GM12878 (cell line): ENCODE measurements around the gene ATIC. TPM values are rescaled to one million over a fixed set of nuclear protein-coding genes. Genes with fewer than 3 reads are reported as not detected.

ENCODE experiments used
- ATAC-seq: fragments of 200-7000 bp; cut with Tn5 transposase; 3 replicates; pipeline ENCODE4 v1.9.1; 2020; ENCODE audit warnings: mild to moderate bottlenecking, moderate library complexity
- BruUV-seq: library from RNA; stranded (reverse); fragments of 400-500 nt; replicated peaks from 2 replicates; lab custom pipeline; 2021; lab: Mats Ljungman, UMichigan
- CTCF ChIA-PET: fragments of 300-600 bp; sonication (Branson Sonifier 250); formaldehyde crosslinking; extraction: SDS; loops from one replicate; lab custom pipeline; 2021; ENCODE audit warnings: inconsistent platforms; lab: Yijun Ruan, JAX
- POLR2A ChIA-PET: fragments of 350-600 bp; formaldehyde crosslinking; extraction: SDS; loops from one replicate; lab custom pipeline; 2021; ENCODE audit warnings: inconsistent platforms; lab: Charles Lee
- RAD21 ChIA-PET: fragments of 300-600 bp; sonication (Branson Sonifier 250); formaldehyde crosslinking; loops from one replicate; lab custom pipeline; 2023; ENCODE audit warnings: antibody characterized with exemption; ENCODE audit not compliant: unreplicated experiment; lab: Charles Lee
- SMC1A ChIA-PET: fragments of 300-600 bp; sonication (Branson Sonifier 250); formaldehyde crosslinking; loops from one replicate; lab custom pipeline; 2023; ENCODE audit not compliant: unreplicated experiment, uncharacterized antibody; lab: Charles Lee
- DNase-seq: peaks from one replicate; pipeline ENCODE4 v3.0.0-alpha.2; 2011; ENCODE audit warnings: low read depth, low spot score
- FAIRE-seq: peaks from 3 replicates; lab custom pipeline; 2011; peaks lifted over from hg19 to GRCh38; lab: Jason Lieb, UNC
- H2AFZ ChIP-seq: 2 replicates; pipeline ENCODE4 v1.6.0; 2011; ENCODE audit warnings: low read depth, low read length, control low read depth; ENCODE audit not compliant: control insufficient read depth
- H3K27ac ChIP-seq: 2 replicates; pipeline ENCODE4 v1.5.1; 2011; ENCODE audit warnings: control low read depth; ENCODE audit not compliant: control insufficient read depth, insufficient read depth
- H3K27me3 ChIP-seq, 2 experiments: replicated peaks in 1 of 2; 2 replicates each; pipeline versions ENCODE4 v1.6.0 to v1.6.1; 2011; ENCODE audit warnings: low read length in 1 of 2; ENCODE audit not compliant: control insufficient read depth in 2 of 2, insufficient read depth in 2 of 2
- H3K36me3 ChIP-seq, 2 experiments: 2 replicates each; pipeline ENCODE4 v1.5.1; 2011; ENCODE audit warnings: low read length in 1 of 2; ENCODE audit not compliant: control insufficient read depth in 2 of 2, insufficient read depth in 2 of 2
- H3K4me1 ChIP-seq: 2 replicates; pipeline ENCODE4 v1.6.1; 2011; ENCODE audit warnings: mild to moderate bottlenecking, low read length, moderate library complexity, mixed read lengths; ENCODE audit not compliant: control insufficient read depth, insufficient read depth
- H3K4me2 ChIP-seq: 2 replicates; pipeline ENCODE4 v1.6.0; 2011; ENCODE audit warnings: control low read depth; ENCODE audit not compliant: control insufficient read depth, insufficient read depth
- H3K4me3 ChIP-seq: fragments of 200-600 bp; sonication (generic); 2 replicates; pipeline ENCODE4 v1.5.1; 2016
- H3K79me2 ChIP-seq: 2 replicates; pipeline ENCODE4 v1.6.0; 2011; ENCODE audit warnings: low read length; ENCODE audit not compliant: control insufficient read depth, insufficient read depth
- H3K9ac ChIP-seq: 2 replicates; pipeline ENCODE4 v1.8.0; 2011; ENCODE audit warnings: low read length, control low read depth, mixed read lengths; ENCODE audit not compliant: control insufficient read depth, insufficient read depth
- H3K9me3 ChIP-seq: replicated peaks from 3 replicates; pipeline ENCODE4 v1.5.1; 2011; ENCODE audit warnings: mild to moderate bottlenecking, low read length; ENCODE audit not compliant: control insufficient read depth, insufficient read depth
- H4K20me1 ChIP-seq: 2 replicates; pipeline ENCODE4 v1.6.0; 2011; ENCODE audit not compliant: control insufficient read depth, insufficient read depth
- BCL11A ChIP-seq: IDR thresholded peaks from 2 replicates; pipeline ENCODE4 v1.6.1; 2011; ENCODE audit warnings: low read depth, low read length
- BHLHE40 ChIP-seq, 2 experiments: fragments of 450-650 bp in 1 of 2; IDR thresholded peaks; 2 replicates each; pipeline ENCODE4 v1.6.1; 2011 to 2017; ENCODE audit warnings: low read depth in 2 of 2, borderline replicate concordance in 1 of 2, improper control_type of control experiment in 1 of 2, low read length in 1 of 2, mild to moderate bottlenecking in 1 of 2
- CEBPB ChIP-seq, 2 experiments: fragments of 150-350 bp in 1 of 2; IDR thresholded peaks; 2 replicates each; pipeline ENCODE4 v1.6.1; 2012 to 2014; ENCODE audit warnings: low read depth in 2 of 2, low read length in 2 of 2, borderline replicate concordance in 1 of 2, inconsistent platforms in 1 of 2
- MEF2A ChIP-seq: IDR thresholded peaks from 2 replicates; pipeline ENCODE4 v1.6.1; 2011; ENCODE audit warnings: low read depth, mild to moderate bottlenecking, low read length, moderate library complexity; ENCODE audit not compliant: insufficient read depth
- NR2C1 ChIP-seq: fragments of 450-650 bp; IDR thresholded peaks from 2 replicates; pipeline ENCODE4 v1.6.1; 2017; ENCODE audit warnings: antibody characterized with exemption, mild to moderate bottlenecking, moderate library complexity
- PAX8 ChIP-seq: fragments of 450-650 bp; IDR thresholded peaks from 2 replicates; pipeline ENCODE4 v1.6.1; 2017; ENCODE audit warnings: mild to moderate bottlenecking, moderate library complexity
- PBX3 ChIP-seq: IDR thresholded peaks from 2 replicates; pipeline ENCODE4 v1.6.1; 2011; ENCODE audit warnings: mild to moderate bottlenecking, low read depth, low read length, moderate library complexity; ENCODE audit not compliant: insufficient replicate concordance
- PML ChIP-seq: IDR thresholded peaks from 2 replicates; pipeline ENCODE4 v1.6.1; 2012; ENCODE audit warnings: low read length, inconsistent platforms
- RBBP5 ChIP-seq: fragments of 200-600 bp; sonication (generic); conservative IDR thresholded peaks from 2 replicates; pipeline ENCODE4 v1.6.1; 2016
- SIX5 ChIP-seq: IDR thresholded peaks from 2 replicates; pipeline ENCODE4 v1.6.1; 2011; ENCODE audit warnings: mild to moderate bottlenecking, low read depth, low read length, moderate library complexity; ENCODE audit not compliant: severe bottlenecking
- SMAD1 ChIP-seq: fragments of 450-650 bp; IDR thresholded peaks from 2 replicates; pipeline ENCODE4 v1.6.1; 2018; ENCODE audit warnings: mild to moderate bottlenecking, low read depth; ENCODE audit not compliant: partially characterized antibody
- SUPT20H ChIP-seq: IDR thresholded peaks from 2 replicates; pipeline ENCODE4 v1.6.1; 2011; ENCODE audit warnings: low read depth, mild to moderate bottlenecking, low read length, moderate library complexity, borderline replicate concordance; ENCODE audit not compliant: control insufficient read depth
- TCF12 ChIP-seq: IDR thresholded peaks from 2 replicates; pipeline ENCODE4 v1.6.1; 2011; ENCODE audit warnings: low read depth, mild to moderate bottlenecking, low read length
- YBX1 ChIP-seq: fragments of 450-650 bp; IDR thresholded peaks from 2 replicates; pipeline ENCODE4 v1.6.1; 2016; ENCODE audit warnings: antibody characterized with exemption
- ZNF274 ChIP-seq: IDR thresholded peaks from one replicate; pipeline ENCODE4 v1.8.0; 2011; ENCODE audit not compliant: insufficient read length, insufficient read depth
- ZSCAN29 ChIP-seq: fragments of 450-650 bp; IDR thresholded peaks from 2 replicates; pipeline ENCODE4 v1.6.1; 2017; ENCODE audit warnings: mild to moderate bottlenecking, moderate library complexity
- WGBS: methylation state at CpG from one replicate; pipeline ENCODE4 v1.1.6; 2016; ENCODE audit warnings: low lambda C conversion rate; ENCODE audit not compliant: insufficient replicate concordance, insufficient coverage; ENCODE audit errors: missing lambda C conversion rate; 5-methylcytosine and 5-hydroxymethylcytosine counted together
- in situ Hi-C: fragments of 300-500 bp; cut with MboI; formaldehyde crosslinking; loops from 9 replicates; pipeline ENCODE4 v1.14.3; 2018; ENCODE audit warnings: mixed read lengths
- intact Hi-C: fragments of 100-400 bp; cut with micrococcal nuclease; formaldehyde crosslinking; loops from one replicate; pipeline ENCODE4 v1.14.2; 2022; ENCODE audit not compliant: unreplicated experiment
- polyA plus RNA-seq, 11 experiments: library from polyadenylated mRNA; depleted of rRNA in 4 of 11; unstranded in 6 of 11; stranded (reverse) in 5 of 11; fragments of >200 nt; fragmentation: Nextera tagmentation in 4 of 11; fragmentation: Illumina TruSeq in 1 of 11; extraction: Ambion mirVana in 4 of 11; extraction: Trizol in 1 of 11; gene quantifications; 1 replicate in 1 of 11; 2 replicates in 10 of 11; pipeline versions ENCODE4 v1.2.1 to v1.2.3, GENCODE V29; 2011 to 2016; ENCODE audit warnings: inconsistent platforms in 2 of 11, missing spikeins in 2 of 11, low read depth in 1 of 11
- total RNA-seq, 4 experiments: library from RNA; depleted of rRNA in 3 of 4; stranded (reverse); fragments of >200 nt in 3 of 4; fragmentation: Illumina TruSeq in 1 of 4; extraction: Trizol in 1 of 4; gene quantifications; 2 replicates each; pipeline versions ENCODE4 v1.2.1 to v1.2.3, GENCODE V29; 2013 to 2021

Gene ATIC
- total and polyA plus RNA-seq, 10 of the 15 experiments (the other 5 are each of a cell fraction or from before 2014, with no cell fraction given) = 45.1 to 518 (median 306) TPM

- no TSS peak for BruUV-seq
- Histone ChIP-seq H3K4me1 (no peaks in the 10 kb centered on the region), H3K27ac (no peak overlapping the region)
These were observed 57.4 kb downstream of the ATIC start for GRCh38 chr2:215369181-215369760.

GRCh38 chr2:215370112-215370965 is 58.5 kb downstream of the ATIC start:
- Histone ChIP-seq H3K36me3 (no peaks in the 10 kb centered on the region; a peak in 1 of 4 replicates), H3K9me3 (no peaks in the 10 kb centered on the region; the same call in 1 of the 3 replicates), H3K27ac (no peak overlapping the region), H4K20me1 (no peaks in the 10 kb centered on the region), H2AFZ (no peak overlapping the region), H3K9ac (no peak overlapping the region), H3K4me3 (no peak overlapping the region), H3K79me2 (no peaks in the 10 kb centered on the region), H3K27me3 (no peaks in the 10 kb centered on the region), H3K4me1 (no peaks in the 10 kb centered on the region), H3K4me2 (no peak overlapping the region)
- CTCF ChIA-PET = interaction anchor here (0.6 kb wide), 1 partner anchor 1188 kb away, joined by 3 read pairs; no protein-coding TSS in a partner anchor
- intact Hi-C loops = no loop called here
- DNase-seq (no peak), ATAC-seq (no peak), FAIRE-seq (no peak)
- WGBS = 91% methylated on average over 14 of the region's 14 CpGs
- BruUV-seq = no TSS peak
- in situ Hi-C loops = no loop called here
- RAD21 ChIA-PET = no interaction called here
- POLR2A ChIA-PET = no interaction called here
- SMC1A ChIA-PET = no interaction called here
- TF ChIP-seq RBBP5 (no peak), PAX8 (no peak), YBX1 (no peak), ZNF274 (no peak), BHLHE40 (IDR thresholded peaks at IDR 0.05; ENCODE audit: borderline replicate concordance in 1 of 2, low read depth in 2 of 2, low read length in 1 of 2) (no peak), CEBPB (IDR thresholded peaks at IDR 0.05; ENCODE audit: borderline replicate concordance in 1 of 2, low read depth in 2 of 2, low read length in 2 of 2) (no peak), ZSCAN29 (no peak), PBX3 (no peak), NR2C1 (no peak), BCL11A (no peak), TCF12 (no peak), SMAD1 (no peak), PML (no peak), SIX5 (no peak), SUPT20H (no peak)

More at GRCh38 chr2:215369181-215369760, 57.4 kb downstream of the ATIC start:
- in situ Hi-C loops (no loop called here), intact Hi-C loops (no loop called here)
- no peaks in the 10 kb centered on the region; the same call in 2 of the 3 replicates for H3K9me3 ChIP-seq
- no peak for DNase-seq
- ChIA-PET POLR2A (no interaction called here), CTCF (no interaction called here), RAD21 (no interaction called here), SMC1A (interaction anchor here (1.0 to 1.3 kb wide), 2 partner anchors 9 to 55 kb away, joined by 3 read pairs; no protein-coding TSS in a partner anchor)
- H3K27me3 ChIP-seq = no peaks in the 10 kb centered on the region
- H2AFZ ChIP-seq = no peak overlapping the region
- H3K9ac ChIP-seq = no peak overlapping the region
- WGBS = 100% methylated on average over 3 of the region's 3 CpGs
- TF ChIP-seq MEF2A = no peak
- no peak for TF ChIP-seq SMAD1
- peaks cover 0 to 7% of the 10 kb centered on the region in 2 experiments; a peak in 2 of 4 replicates for H3K36me3 ChIP-seq
- no peak for FAIRE-seq
- no peak overlapping the region for H3K4me3 ChIP-seq
- ATAC-seq = no peak
- H4K20me1 ChIP-seq = no peaks in the 10 kb centered on the region
- no peak overlapping the region for H3K4me2 ChIP-seq
- no peaks in the 10 kb centered on the region for H3K79me2 ChIP-seq
